ENCODE data around the gene COL23A1. TPM values are rescaled to one million over a fixed set of nuclear protein-coding genes. Genes with fewer than 3 reads are reported as not detected.

Gene COL23A1
- total RNA-seq, 1 experiment from 2014 or later, result 15.0 TPM

DNA sequence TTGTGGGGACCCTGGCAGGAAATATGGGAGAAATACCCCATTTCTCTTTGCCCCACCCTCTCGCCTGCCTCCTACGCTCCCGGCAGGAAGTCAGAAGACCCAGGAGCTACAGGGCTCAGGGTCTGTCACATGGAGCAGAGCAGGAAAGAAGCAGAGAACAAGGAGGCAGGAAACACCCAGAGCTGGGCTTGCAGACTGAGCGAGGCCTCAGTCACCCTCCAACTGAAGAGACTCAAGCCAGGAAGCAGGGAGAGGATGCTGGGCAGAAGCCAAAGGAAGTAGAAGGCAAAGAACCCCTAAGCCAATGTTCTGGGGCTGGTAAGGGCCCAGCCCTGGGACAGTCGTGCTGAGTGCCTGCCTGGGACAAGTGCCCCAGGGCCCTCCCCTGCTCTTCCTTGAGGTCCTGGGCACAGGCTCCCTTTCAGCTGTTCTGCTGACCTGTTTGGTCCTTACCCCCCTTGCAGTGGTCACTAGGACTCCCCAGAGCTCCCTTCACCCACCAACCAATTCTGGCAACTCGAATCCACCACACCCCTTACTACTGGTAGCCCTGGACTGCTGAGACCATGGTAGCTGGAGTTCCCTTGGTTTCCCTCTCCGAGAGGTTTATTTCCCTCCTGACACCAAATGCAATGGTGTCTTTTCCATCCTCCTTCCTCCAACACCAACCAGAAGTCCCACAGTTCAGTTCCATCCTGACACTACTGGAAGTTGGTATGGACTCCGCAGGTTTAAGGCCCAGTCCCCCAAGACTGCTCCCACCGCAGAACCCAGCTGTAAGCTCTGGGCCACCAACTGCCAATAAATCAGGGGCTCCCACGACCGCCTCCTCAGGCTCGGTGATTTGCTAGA is 157.5 kb downstream of the COL23A1 start:
- ATAC-seq (no peak), DNase-seq (ENCODE audit: low spot score) (no peak)
- ChIA-PET CTCF (interaction anchor here (1.1 to 1.3 kb wide), 2 partner anchors 28 to 146 kb away, joined by 3 to 6 read pairs; no protein-coding TSS in a partner anchor), POLR2A (no interaction called here)
- peaks cover 11% of the 10 kb centered on the region for H3K36me3 Mint-ChIP-seq
- H3K9me3 Mint-ChIP-seq, result peaks cover 7% of the 10 kb centered on the region
- H3K27ac Mint-ChIP-seq, result peak overlapping the region; percentile 2; the same call in 1 of the 2 replicates
- H3K4me3 Mint-ChIP-seq, result no peak overlapping the region
- TF ChIP-seq, protein P1, sequence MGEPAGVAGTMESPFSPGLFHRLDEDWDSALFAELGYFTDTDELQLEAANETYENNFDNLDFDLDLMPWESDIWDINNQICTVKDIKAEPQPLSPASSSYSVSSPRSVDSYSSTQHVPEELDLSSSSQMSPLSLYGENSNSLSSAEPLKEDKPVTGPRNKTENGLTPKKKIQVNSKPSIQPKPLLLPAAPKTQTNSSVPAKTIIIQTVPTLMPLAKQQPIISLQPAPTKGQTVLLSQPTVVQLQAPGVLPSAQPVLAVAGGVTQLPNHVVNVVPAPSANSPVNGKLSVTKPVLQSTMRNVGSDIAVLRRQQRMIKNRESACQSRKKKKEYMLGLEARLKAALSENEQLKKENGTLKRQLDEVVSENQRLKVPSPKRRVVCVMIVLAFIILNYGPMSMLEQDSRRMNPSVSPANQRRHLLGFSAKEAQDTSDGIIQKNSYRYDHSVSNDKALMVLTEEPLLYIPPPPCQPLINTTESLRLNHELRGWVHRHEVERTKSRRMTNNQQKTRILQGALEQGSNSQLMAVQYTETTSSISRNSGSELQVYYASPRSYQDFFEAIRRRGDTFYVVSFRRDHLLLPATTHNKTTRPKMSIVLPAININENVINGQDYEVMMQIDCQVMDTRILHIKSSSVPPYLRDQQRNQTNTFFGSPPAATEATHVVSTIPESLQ (CRISPR knock-in tag; IDR thresholded peaks at IDR 0.05), result no peak
- TF ChIP-seq, protein P2, sequence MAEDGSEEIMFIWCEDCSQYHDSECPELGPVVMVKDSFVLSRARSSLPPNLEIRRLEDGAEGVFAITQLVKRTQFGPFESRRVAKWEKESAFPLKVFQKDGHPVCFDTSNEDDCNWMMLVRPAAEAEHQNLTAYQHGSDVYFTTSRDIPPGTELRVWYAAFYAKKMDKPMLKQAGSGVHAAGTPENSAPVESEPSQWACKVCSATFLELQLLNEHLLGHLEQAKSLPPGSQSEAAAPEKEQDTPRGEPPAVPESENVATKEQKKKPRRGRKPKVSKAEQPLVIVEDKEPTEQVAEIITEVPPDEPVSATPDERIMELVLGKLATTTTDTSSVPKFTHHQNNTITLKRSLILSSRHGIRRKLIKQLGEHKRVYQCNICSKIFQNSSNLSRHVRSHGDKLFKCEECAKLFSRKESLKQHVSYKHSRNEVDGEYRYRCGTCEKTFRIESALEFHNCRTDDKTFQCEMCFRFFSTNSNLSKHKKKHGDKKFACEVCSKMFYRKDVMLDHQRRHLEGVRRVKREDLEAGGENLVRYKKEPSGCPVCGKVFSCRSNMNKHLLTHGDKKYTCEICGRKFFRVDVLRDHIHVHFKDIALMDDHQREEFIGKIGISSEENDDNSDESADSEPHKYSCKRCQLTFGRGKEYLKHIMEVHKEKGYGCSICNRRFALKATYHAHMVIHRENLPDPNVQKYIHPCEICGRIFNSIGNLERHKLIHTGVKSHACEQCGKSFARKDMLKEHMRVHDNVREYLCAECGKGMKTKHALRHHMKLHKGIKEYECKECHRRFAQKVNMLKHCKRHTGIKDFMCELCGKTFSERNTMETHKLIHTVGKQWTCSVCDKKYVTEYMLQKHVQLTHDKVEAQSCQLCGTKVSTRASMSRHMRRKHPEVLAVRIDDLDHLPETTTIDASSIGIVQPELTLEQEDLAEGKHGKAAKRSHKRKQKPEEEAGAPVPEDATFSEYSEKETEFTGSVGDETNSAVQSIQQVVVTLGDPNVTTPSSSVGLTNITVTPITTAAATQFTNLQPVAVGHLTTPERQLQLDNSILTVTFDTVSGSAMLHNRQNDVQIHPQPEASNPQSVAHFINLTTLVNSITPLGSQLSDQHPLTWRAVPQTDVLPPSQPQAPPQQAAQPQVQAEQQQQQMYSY (CRISPR knock-in tag; IDR thresholded peaks at IDR 0.05), result no peak
- no peak for TF ChIP-seq IRF2 (CRISPR knock-in tag; IDR thresholded peaks at IDR 0.05; ENCODE audit: borderline replicate concordance, low read depth)
- no peak for TF ChIP-seq GTF2I (CRISPR knock-in tag; conservative IDR thresholded peaks at IDR 0.05)
- TF ChIP-seq, protein P3, sequence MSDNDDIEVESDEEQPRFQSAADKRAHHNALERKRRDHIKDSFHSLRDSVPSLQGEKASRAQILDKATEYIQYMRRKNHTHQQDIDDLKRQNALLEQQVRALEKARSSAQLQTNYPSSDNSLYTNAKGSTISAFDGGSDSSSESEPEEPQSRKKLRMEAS (CRISPR knock-in tag; IDR thresholded peaks at IDR 0.05), result no peak
- TF ChIP-seq, protein P4, sequence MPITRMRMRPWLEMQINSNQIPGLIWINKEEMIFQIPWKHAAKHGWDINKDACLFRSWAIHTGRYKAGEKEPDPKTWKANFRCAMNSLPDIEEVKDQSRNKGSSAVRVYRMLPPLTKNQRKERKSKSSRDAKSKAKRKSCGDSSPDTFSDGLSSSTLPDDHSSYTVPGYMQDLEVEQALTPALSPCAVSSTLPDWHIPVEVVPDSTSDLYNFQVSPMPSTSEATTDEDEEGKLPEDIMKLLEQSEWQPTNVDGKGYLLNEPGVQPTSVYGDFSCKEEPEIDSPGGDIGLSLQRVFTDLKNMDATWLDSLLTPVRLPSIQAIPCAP (CRISPR knock-in tag; IDR thresholded peaks at IDR 0.05), result no peak
- TF ChIP-seq RORB (CRISPR knock-in tag; IDR thresholded peaks at IDR 0.05), result no peak
- TF ChIP-seq NFATC4 (CRISPR knock-in tag; IDR thresholded peaks at IDR 0.05), result no peak
- no peak for TF ChIP-seq SMAD4 (CRISPR knock-in tag; IDR thresholded peaks at IDR 0.05)
- TF ChIP-seq ZNF317 (CRISPR knock-in tag; IDR thresholded peaks at IDR 0.05; ENCODE audit: borderline replicate concordance, low read depth), result no peak
- peaks cover 31% of the 10 kb centered on the region for H3K4me1 Mint-ChIP-seq
- no peaks in the 10 kb centered on the region for H3K27me3 Mint-ChIP-seq (ENCODE audit: low read depth)

DNA sequence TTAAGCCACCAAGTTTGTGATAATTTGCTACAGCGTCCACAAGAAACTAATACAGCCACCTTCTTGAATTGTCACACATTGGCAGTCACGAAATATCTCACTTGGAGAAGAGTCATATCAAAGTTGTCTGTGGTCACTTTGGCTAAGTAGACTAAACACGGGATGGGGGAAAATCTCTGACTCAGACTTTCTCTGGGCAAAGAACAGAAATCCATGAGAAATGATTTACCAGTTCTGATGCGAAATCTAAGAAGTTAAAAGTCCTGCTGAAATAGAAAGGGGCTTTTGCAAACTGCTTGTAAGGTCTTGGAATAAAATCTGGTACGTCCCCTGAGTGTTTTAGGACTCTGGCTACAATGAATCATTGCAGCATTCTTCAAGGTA is 158.4 kb downstream of the COL23A1 start:
- no peak overlapping the region for H3K27ac Mint-ChIP-seq
- H3K36me3 Mint-ChIP-seq, result peaks cover 11% of the 10 kb centered on the region
- no peaks in the 10 kb centered on the region for H3K27me3 Mint-ChIP-seq (ENCODE audit: low read depth)
- peaks cover 34% of the 10 kb centered on the region for H3K4me1 Mint-ChIP-seq
- ATAC-seq, result no peak
- H3K4me3 Mint-ChIP-seq, result no peak overlapping the region
- CTCF ChIA-PET, result no interaction called here
- POLR2A ChIA-PET, result no interaction called here
- DNase-seq (ENCODE audit: low spot score), result no peak
- peaks cover 7% of the 10 kb centered on the region for H3K9me3 Mint-ChIP-seq
- TF ChIP-seq ZNF416 (CRISPR knock-in tag; IDR thresholded peaks at IDR 0.05) (no peak), TEAD1 (CRISPR knock-in tag; IDR thresholded peaks at IDR 0.05) (no peak), ZNF317 (CRISPR knock-in tag; IDR thresholded peaks at IDR 0.05; ENCODE audit: borderline replicate concordance, low read depth) (no peak), OVOL2 (CRISPR knock-in tag; IDR thresholded peaks at IDR 0.05; ENCODE audit: borderline replicate concordance) (no peak), ATF1 (CRISPR knock-in tag; IDR thresholded peaks at IDR 0.05) (no peak)
- TF ChIP-seq, protein P5, sequence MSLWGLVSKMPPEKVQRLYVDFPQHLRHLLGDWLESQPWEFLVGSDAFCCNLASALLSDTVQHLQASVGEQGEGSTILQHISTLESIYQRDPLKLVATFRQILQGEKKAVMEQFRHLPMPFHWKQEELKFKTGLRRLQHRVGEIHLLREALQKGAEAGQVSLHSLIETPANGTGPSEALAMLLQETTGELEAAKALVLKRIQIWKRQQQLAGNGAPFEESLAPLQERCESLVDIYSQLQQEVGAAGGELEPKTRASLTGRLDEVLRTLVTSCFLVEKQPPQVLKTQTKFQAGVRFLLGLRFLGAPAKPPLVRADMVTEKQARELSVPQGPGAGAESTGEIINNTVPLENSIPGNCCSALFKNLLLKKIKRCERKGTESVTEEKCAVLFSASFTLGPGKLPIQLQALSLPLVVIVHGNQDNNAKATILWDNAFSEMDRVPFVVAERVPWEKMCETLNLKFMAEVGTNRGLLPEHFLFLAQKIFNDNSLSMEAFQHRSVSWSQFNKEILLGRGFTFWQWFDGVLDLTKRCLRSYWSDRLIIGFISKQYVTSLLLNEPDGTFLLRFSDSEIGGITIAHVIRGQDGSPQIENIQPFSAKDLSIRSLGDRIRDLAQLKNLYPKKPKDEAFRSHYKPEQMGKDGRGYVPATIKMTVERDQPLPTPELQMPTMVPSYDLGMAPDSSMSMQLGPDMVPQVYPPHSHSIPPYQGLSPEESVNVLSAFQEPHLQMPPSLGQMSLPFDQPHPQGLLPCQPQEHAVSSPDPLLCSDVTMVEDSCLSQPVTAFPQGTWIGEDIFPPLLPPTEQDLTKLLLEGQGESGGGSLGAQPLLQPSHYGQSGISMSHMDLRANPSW (CRISPR knock-in tag; conservative IDR thresholded peaks at IDR 0.05; ENCODE audit: low read depth), result no peak
- TF ChIP-seq, protein P6, sequence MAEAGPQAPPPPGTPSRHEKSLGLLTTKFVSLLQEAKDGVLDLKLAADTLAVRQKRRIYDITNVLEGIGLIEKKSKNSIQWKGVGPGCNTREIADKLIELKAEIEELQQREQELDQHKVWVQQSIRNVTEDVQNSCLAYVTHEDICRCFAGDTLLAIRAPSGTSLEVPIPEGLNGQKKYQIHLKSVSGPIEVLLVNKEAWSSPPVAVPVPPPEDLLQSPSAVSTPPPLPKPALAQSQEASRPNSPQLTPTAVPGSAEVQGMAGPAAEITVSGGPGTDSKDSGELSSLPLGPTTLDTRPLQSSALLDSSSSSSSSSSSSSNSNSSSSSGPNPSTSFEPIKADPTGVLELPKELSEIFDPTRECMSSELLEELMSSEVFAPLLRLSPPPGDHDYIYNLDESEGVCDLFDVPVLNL (CRISPR knock-in tag; IDR thresholded peaks at IDR 0.05; ENCODE audit: borderline replicate concordance, low read depth), result no peak
- TF ChIP-seq, protein P7, sequence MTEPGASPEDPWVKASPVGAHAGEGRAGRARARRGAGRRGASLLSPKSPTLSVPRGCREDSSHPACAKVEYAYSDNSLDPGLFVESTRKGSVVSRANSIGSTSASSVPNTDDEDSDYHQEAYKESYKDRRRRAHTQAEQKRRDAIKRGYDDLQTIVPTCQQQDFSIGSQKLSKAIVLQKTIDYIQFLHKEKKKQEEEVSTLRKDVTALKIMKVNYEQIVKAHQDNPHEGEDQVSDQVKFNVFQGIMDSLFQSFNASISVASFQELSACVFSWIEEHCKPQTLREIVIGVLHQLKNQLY (CRISPR knock-in tag; IDR thresholded peaks at IDR 0.05), result no peak
- TF ChIP-seq, protein P8, sequence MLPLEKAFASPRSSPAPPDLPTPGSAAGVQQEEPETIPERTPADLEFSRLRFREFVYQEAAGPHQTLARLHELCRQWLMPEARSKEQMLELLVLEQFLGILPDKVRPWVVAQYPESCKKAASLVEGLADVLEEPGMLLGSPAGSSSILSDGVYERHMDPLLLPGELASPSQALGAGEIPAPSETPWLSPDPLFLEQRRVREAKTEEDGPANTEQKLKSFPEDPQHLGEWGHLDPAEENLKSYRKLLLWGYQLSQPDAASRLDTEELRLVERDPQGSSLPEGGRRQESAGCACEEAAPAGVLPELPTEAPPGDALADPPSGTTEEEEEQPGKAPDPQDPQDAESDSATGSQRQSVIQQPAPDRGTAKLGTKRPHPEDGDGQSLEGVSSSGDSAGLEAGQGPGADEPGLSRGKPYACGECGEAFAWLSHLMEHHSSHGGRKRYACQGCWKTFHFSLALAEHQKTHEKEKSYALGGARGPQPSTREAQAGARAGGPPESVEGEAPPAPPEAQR (CRISPR knock-in tag; IDR thresholded peaks at IDR 0.05), result no peak
